A172 (cell line): ENCODE data around the gene RPS25. TPM values are rescaled to one million over a fixed set of nuclear protein-coding genes. Genes with fewer than 3 reads are reported as not detected.
"Not testable (repeated sequence)": the region's sequence is repeated elsewhere in the genome, so short reads cannot be mapped to it uniquely, and the experiment has no call there.

Source experiments
- DNase-seq: peaks from one replicate; pipeline ENCODE4 v3.0.0-alpha.2; 2015; ENCODE audit warnings: low spot score
- total RNA-seq: library from RNA; depleted of rRNA; stranded (reverse); fragments of >200 nt; shearing (Covaris generic); gene quantifications from 2 replicates; pipeline ENCODE4 v1.2.3, GENCODE V29; 2014

The RPS25 gene
- total RNA-seq, 1 experiment from 2014 or later, result 797 TPM

DNA sequence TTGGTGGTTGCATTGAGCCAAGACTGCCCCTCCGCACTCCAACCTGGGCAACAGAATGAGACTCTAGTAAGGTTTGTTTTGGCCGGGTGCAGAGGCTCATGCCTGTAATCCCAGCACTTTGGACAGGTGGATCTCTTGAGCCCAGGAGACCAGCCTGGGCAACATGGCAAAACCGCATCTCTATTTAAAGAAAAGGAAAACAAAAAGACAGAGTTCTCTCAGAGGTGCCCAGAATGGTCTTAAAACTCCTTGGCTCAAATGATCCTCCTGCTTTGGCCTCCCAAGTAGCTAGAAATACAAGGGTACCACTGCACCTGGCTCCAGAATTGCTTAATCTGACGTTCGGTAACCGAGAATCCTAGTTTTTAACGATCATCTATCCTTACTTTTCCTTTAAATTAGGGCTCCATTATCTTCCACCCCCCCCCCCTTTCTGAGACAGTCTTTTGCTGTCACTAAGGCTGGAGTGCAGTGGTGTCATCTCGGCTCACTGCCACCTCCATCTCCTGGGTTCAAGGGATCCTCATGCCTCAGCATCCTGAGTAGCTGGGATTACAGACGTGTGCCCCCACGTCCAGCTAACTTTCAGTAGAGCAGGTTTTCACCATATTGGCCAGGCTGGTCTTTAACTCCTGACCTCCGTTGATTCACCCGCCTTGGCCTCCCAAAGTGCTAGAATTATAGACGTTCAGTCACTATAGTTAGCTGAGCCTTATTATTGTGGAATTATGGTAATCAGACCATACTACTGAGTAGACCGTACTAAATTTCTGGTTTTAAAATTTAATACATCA lies 1.7 kb downstream of the RPS25 start:
- DNase-seq, result no peak

- DNase-seq, result no peak
Observed at GRCh38 chr11:119015054-119015611, 3.0 kb downstream of the RPS25 start.

GRCh38 chr11:119014209-119014924 lies 3.8 kb downstream of the RPS25 start:
- no peak for DNase-seq

GRCh38 chr11:119012629-119013170 lies 5.4 kb downstream of the RPS25 start:
- DNase-seq, result no peak

GRCh38 chr11:119011476-119012053 lies 6.6 kb downstream of the RPS25 start:
- DNase-seq, result no peak

GRCh38 chr11:119006656-119007055 lies 11.5 kb downstream of the RPS25 start:
- DNase-seq, result peak; percentile 37

GRCh38 chr11:119000906-119001305 lies 17.2 kb downstream of the RPS25 start:
- DNase-seq, result peak; percentile 36

DNA sequence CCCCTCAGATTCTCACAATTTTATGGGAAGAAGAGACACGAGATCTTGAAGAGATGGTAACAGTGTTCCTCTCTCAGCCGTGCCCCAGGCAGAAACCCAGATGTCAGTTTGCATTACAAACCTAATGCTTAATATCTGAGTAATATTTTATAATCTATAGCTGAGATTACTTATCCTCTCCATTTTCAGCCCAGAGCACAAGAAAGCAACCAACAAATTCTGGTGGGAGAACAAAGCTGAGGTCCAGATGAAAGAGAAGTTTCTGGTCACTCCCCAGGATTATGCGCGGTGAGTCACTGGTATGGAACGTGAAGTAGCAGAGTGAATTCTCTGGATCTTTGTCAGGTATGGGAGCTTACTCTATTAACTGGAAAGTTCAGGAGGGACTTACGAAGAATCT lies 19.3 kb downstream of the RPS25 start:
- peak; percentile 87 for DNase-seq

GRCh38 chr11:118998388-118998717 lies 19.8 kb downstream of the RPS25 start:
- no peak for DNase-seq

GRCh38 chr11:118997627-118998387 lies 20.3 kb downstream of the RPS25 start, which contains the start of gene CENATAC:
TSS of gene CENATAC (plus strand) at chr11:118998138. CDS start at chr11:118998198, 60 bp downstream.
- DNase-seq, result peak; percentile 70

GRCh38 chr11:118996926-118997626 lies 21.1 kb downstream of the RPS25 start:
- no peak for DNase-seq

DNA sequence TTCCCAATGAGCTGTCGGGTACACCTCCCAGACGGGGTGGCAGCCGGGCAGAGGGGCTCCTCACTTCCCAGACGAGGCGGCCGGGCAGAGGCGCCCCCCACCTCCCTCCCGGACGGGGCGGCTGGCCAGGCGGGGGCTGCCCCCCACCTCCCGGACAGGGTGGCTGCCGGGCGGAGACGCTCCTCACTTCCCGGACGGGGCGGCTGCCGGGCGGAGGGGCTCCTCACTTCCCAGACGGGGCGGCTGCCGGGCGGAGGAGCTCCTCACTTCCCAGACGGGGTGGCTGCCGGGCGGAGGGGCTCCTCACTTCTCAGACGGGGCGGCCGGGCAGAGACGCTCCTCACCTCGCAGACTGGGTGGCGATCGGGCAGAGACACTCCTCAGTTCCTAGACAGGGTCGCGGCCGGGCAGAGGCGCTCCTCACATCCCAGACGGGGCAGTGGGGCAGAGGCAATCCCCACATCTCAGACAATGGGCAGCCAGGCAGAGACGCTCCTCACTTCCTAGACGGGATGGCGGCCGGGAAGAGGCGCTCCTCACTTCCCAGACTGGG lies 26.6 kb downstream of the RPS25 start:
- not testable (repeated sequence) for DNase-seq

DNA sequence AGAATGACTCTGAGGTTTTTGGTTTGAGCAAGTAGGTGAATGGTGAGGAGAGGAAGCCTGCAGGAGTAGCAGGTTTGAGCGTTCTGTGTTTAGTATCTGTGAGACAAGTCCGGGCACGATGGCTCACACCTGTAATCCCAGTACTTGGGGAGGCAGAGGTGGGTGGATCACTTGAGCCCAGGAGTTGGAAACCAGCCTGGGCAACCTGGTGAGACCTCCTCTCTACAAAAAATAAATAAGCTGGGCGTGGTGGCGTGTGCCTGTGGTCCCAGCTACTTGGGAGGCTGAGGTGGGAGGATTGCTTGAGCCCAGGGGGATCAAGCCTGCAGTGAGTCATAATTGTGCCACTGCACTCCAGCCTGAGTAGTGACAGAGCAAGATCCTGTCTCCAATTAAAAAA lies 29.9 kb downstream of the RPS25 start:
- DNase-seq, result no peak

DNA sequence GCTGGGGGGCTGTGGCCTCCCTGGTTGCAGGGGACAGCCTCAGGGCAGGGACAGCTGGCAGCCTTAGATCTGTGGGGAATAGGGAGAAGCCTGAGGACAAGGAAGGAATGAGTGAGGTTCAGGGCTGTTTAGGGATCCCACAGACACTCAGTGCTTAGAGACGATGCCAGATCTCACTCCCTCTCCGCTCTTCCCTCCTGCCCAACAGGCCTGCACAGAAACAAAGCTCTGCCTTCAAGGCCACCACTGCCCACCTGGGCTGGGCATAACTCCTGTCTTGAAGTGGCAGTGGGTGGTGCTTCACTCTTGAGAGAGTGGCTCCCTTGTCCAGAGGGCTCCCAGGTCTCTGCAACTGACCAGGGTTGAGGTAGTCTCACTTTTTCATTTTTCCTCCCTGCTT lies 33.3 kb downstream of the RPS25 start:
- DNase-seq, result no peak

DNA sequence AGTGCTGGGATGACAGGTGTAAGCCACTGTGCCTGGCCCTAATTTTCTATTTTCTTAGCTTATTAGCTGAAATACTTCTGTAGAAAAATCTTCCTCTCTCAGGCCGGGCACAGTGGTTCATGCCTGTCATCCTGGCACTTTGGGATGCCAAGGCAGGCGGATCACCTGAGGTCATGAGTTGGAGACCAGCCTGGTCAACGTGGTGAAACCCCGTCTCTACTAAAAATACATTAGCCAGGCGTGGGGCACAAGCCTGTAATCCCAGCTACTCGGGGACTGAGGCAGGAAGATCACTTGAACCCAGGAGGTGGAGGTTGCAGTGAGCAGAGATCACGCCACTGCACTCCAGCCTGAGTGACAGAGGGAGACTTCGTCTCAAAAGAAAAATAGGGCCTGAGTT lies 33.8 kb downstream of the RPS25 start:
- not testable (repeated sequence) for DNase-seq

DNA sequence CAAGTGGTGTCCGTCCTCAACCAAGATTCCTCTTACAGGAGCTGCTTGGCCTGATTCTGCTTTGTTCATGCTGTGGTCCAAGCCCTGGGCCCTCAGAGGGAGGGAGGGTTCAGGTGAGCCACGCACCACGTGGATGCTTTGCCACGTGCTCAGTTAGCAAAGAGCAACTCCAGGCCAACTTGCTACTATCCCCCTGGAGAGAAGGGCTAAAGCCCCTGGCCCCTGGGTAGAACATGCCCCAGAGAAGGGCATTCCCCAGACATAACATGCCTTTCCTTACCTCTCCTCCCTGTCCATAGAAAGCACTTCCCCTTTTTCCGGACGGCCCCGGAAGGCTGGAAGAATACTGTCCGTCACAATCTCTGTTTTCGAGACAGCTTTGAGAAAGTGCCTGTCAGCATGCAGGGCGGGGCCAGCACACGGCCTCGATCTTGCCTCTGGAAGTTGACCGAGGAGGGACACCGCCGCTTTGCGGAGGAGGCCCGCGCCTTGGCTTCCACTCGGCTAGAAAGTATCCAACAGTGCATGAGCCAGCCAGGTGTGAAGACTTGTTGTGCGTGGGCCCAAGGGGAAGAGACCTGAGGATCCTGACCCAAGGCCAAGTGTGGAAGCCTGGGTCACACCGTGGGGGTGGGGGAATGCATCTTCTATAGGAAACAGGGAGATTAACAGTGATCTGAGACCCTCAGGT lies 37.8 kb downstream of the RPS25 start:
- DNase-seq, result no peak

DNA sequence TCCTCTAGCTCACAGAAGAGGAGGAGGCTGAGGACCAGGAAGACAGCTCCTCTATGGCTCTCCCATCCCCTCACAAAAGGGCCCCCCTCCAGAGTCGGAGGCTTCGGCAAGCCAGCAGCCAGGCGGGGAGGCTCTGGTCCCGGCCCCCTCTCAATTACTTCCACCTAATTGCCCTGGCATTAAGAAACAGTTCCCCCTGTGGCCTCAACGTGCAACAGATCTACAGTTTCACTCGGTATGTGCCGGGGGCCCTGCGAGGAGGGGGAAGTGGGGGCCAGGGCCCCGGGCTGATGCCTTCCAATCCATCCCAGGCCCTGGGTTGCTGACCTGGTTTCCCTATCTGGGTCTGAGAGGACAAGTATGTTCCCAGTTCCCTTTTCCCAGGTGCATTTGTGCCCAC lies 38.7 kb downstream of the RPS25 start:
- no peak for DNase-seq

- DNase-seq, result no peak
Observed at GRCh38 chr11:118975771-118976709, 42.1 kb downstream of the RPS25 start.

- DNase-seq, result no peak
Observed at GRCh38 chr11:118973985-118974384, 44.2 kb downstream of the RPS25 start.
